Activated CD8-positive, alpha-beta memory T cell treated with anti-CD3 and anti-CD28 coated beads, Interleukin-2, amount 10 ng/mL, durations not matched to agents 7 days and 5 days (primary cell): ENCODE measurements around the gene TMCO2. TPM values are rescaled to one million over a fixed set of nuclear protein-coding genes. Genes with fewer than 3 reads are reported as not detected.

Source experiments
- ATAC-seq: fragments of 150-1000 bp; cut with Tn5 transposase; one replicate; pipeline ENCODE4 v1.10.0; 2021; ENCODE audit warnings: moderate library complexity
- CTCF ChIA-PET: fragments of 350-600 bp; sonication (Branson Sonifier 250); formaldehyde crosslinking; loops from one replicate; lab custom pipeline; 2021; ENCODE audit warnings: antibody characterized with exemption; lab: Charles Lee
- DNase-seq: peaks from one replicate; pipeline ENCODE4 v3.0.0-alpha.2; 2020
- H3K27ac Mint-ChIP-seq: one replicate; pipeline ENCODE4 v1.8.0; 2021; ENCODE audit warnings: mild to moderate bottlenecking, mixed read lengths
- H3K27me3 Mint-ChIP-seq: one replicate; pipeline ENCODE4 v1.8.0; 2021; ENCODE audit warnings: mixed read lengths
- H3K36me3 Mint-ChIP-seq: one replicate; pipeline ENCODE4 v1.8.0; 2021; ENCODE audit warnings: mild to moderate bottlenecking, mixed read lengths
- H3K4me1 Mint-ChIP-seq: one replicate; pipeline ENCODE4 v1.8.0; 2021; ENCODE audit warnings: mixed read lengths
- H3K4me3 Mint-ChIP-seq: one replicate; pipeline ENCODE4 v1.8.0; 2021; ENCODE audit warnings: mild to moderate bottlenecking, moderate library complexity, mixed read lengths
- H3K9me3 Mint-ChIP-seq: one replicate; pipeline ENCODE4 v1.8.0; 2022; ENCODE audit warnings: low read depth, mixed read lengths
- total RNA-seq, 2 experiments: library from RNA; stranded (reverse); gene quantifications; one replicate each; pipeline ENCODE4 v1.2.3, GENCODE V29; 2021

Gene TMCO2
- total RNA-seq, 2 experiments from 2014 or later, result 0.41 TPM; not detected in 1

GRCh38 chr1:40265298-40265697, 17.6 kb downstream of the TMCO2 start:
- ATAC-seq (no peak), DNase-seq (no peak)
- Mint-ChIP-seq H3K4me3 (no peak overlapping the region), H3K4me1 (peaks cover 41% of the 10 kb centered on the region), H3K27ac (no peak overlapping the region), H3K9me3 (no peaks in the 10 kb centered on the region), H3K36me3 (peaks cover 51% of the 10 kb centered on the region), H3K27me3 (no peaks in the 10 kb centered on the region)
- CTCF ChIA-PET, result interaction anchor here (0.6 kb wide), 1 partner anchor 77 kb away, joined by 3 read pairs; no protein-coding TSS in a partner anchor

- DNase-seq, result no peak
- no peak for ATAC-seq
- Mint-ChIP-seq H3K36me3 (peaks cover 52% of the 10 kb centered on the region), H3K4me1 (peaks cover 40% of the 10 kb centered on the region), H3K27me3 (no peaks in the 10 kb centered on the region), H3K9me3 (no peaks in the 10 kb centered on the region), H3K4me3 (no peak overlapping the region), H3K27ac (no peak overlapping the region)
- CTCF ChIA-PET, result interaction anchor here (0.6 to 2.6 kb wide), 4 partner anchors 49 to 77 kb away, joined by 3 to 9 read pairs (median 4); no protein-coding TSS in a partner anchor
Measured at GRCh38 chr1:40265919-40266318, 18.2 kb downstream of the TMCO2 start.

GRCh38 chr1:40266786-40267535, 19.2 kb downstream of the TMCO2 start:
- Mint-ChIP-seq H3K27me3 (no peaks in the 10 kb centered on the region), H3K36me3 (peaks cover 52% of the 10 kb centered on the region), H3K27ac (no peak overlapping the region), H3K9me3 (no peaks in the 10 kb centered on the region), H3K4me3 (no peak overlapping the region), H3K4me1 (peaks cover 38% of the 10 kb centered on the region)
- CTCF ChIA-PET, result interaction anchor here (0.7 to 2.6 kb wide), 4 partner anchors 48 to 129 kb away, joined by 3 to 9 read pairs (median 4); no protein-coding TSS in a partner anchor
- DNase-seq, result no peak
- no peak for ATAC-seq

- H3K9me3 Mint-ChIP-seq, result no peaks in the 10 kb centered on the region
- ATAC-seq (no peak), DNase-seq (no peak)
- peaks cover 52% of the 10 kb centered on the region for H3K36me3 Mint-ChIP-seq
- no peak overlapping the region for H3K4me3 Mint-ChIP-seq
- H3K27me3 Mint-ChIP-seq, result no peaks in the 10 kb centered on the region
- H3K4me1 Mint-ChIP-seq, result peaks cover 41% of the 10 kb centered on the region
- CTCF ChIA-PET, result interaction anchor here (0.8 to 2.6 kb wide), 4 partner anchors 47 to 137 kb away, joined by 3 to 9 read pairs (median 4); no protein-coding TSS in a partner anchor
- no peak overlapping the region for H3K27ac Mint-ChIP-seq
Measured at GRCh38 chr1:40267767-40268187, 20.0 kb downstream of the TMCO2 start.

GRCh38 chr1:40268211-40268610, 20.5 kb downstream of the TMCO2 start:
- Mint-ChIP-seq H3K36me3 (peaks cover 53% of the 10 kb centered on the region), H3K4me1 (peaks cover 38% of the 10 kb centered on the region), H3K27ac (no peak overlapping the region), H3K4me3 (no peak overlapping the region), H3K27me3 (no peaks in the 10 kb centered on the region), H3K9me3 (no peaks in the 10 kb centered on the region)
- CTCF ChIA-PET, result interaction anchor here (0.8 to 2.6 kb wide), 3 partner anchors 47 to 137 kb away, joined by 3 to 9 read pairs (median 4); no protein-coding TSS in a partner anchor
- ATAC-seq, result no peak
- no peak for DNase-seq

DNA sequence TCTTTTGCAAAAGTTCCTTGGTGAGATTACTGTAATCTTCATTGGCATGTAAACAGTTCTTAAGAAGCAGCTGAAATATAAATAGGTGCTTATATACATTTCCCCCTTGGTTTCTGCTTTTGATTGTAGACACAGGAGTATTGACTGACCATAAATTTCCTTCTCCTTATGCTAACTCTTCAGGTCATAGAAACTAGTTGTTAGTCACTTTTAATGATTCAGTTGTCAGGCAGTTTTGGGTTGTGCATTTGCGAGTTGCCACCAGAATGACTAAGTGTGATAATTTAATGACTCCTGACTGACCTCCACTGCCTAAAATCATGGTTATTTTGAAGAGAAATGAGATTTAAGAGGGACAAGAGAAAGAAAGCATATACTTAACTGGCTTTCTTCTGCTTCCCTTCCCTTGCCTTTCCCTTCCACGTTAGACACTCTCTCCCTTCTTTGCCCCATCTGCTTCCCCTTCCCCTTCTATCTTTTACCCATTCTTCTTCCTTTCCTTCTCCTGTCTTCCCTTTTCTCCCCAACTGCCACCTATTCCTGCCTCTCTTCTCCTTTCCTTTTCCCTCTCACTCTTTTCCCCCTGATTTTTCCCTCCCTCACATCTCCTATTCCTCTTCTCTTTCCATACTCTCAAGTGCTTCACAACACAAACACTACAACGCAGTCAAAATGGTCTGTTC, 22.6 kb downstream of the TMCO2 start:
- peak; percentile 30 for ATAC-seq
- DNase-seq, result no peak
- CTCF ChIA-PET, result interaction anchor here (1.5 to 1.8 kb wide), 2 partner anchors 10 to 117 kb away, joined by 3 to 5 read pairs; no protein-coding TSS in a partner anchor
- H3K9me3 Mint-ChIP-seq, result no peaks in the 10 kb centered on the region
- peaks cover 56% of the 10 kb centered on the region for H3K36me3 Mint-ChIP-seq
- peak overlapping the region; percentile 5 for H3K4me3 Mint-ChIP-seq
- H3K27ac Mint-ChIP-seq, result peak overlapping the region; percentile 58
- H3K4me1 Mint-ChIP-seq, result peaks cover 26% of the 10 kb centered on the region
- no peaks in the 10 kb centered on the region for H3K27me3 Mint-ChIP-seq

DNA sequence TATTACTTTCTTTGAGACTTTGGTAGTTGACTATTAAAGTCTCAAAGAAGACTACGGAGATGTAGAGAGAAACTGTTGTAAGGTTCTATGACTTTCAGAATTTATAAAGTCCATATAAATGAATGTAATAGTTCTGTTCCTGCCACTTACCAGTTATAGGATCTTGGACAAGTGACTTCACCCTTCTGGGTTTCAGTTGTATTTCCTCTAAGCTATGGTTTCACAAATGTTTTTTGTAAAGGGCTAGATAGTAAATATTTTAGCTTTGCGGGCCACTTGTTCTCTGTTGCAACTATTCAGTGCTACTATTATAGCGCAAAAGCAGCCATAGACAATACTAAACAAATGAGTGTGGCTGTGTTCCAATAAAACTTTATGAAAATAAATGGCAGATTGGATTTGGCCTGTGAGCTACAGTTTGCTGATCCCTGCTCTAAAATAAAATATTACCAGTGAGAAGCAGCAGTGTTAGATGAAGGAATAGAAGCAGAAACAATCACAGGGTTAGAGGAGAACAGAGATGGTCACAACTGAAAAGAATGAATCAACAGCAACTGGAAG, 25.0 kb downstream of the TMCO2 start:
- CTCF ChIA-PET, result interaction anchor here (1.0 to 1.7 kb wide), 6 partner anchors 20 to 128 kb away, joined by 3 to 5 read pairs (median 3); no protein-coding TSS in a partner anchor

DNA sequence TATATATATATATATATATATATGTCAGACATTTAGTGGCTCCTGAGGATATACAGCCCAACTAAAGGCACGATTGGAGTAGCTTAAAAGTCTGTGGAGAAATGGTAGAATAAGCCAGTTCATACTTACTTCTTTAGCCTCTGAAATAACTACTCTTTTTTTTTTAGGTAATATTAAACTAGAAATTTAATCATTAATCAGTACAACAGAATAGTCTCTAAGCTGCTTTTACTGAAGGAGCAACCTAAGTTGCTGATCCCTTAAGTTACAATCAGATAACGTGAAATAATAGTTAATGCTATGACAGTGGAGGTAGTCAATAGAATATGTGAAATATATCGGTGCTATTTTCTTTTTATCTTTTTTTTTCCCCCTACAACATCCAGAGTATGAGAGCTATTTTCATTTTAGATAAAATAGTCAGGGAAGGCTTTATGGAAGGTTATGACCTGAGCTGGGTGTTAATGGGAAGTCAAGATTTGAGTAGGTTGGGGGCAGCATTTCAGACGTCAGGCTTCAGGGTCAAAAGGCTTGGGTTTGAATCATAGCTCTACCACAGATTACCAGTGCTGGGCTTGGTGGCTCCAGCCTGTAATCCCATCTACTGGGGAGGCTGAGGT, 25.9 kb downstream of the TMCO2 start:
- peaks cover 50% of the 10 kb centered on the region for H3K36me3 Mint-ChIP-seq
- no peak overlapping the region for H3K4me3 Mint-ChIP-seq
- no peaks in the 10 kb centered on the region for H3K27me3 Mint-ChIP-seq
- H3K27ac Mint-ChIP-seq, result no peak overlapping the region
- no peak for ATAC-seq
- CTCF ChIA-PET, result interaction anchor here (0.6 to 1.7 kb wide), 6 partner anchors 19 to 355 kb away, joined by 3 to 7 read pairs (median 3); no protein-coding TSS in a partner anchor
- DNase-seq, result no peak
- no peaks in the 10 kb centered on the region for H3K9me3 Mint-ChIP-seq
- peaks cover 24% of the 10 kb centered on the region for H3K4me1 Mint-ChIP-seq

More for the DNA sequence above, 25.0 kb downstream of the TMCO2 start:
- Mint-ChIP-seq H3K27ac (no peak overlapping the region), H3K4me3 (no peak overlapping the region), H3K36me3 (peaks cover 56% of the 10 kb centered on the region), H3K4me1 (peaks cover 24% of the 10 kb centered on the region), H3K27me3 (no peaks in the 10 kb centered on the region), H3K9me3 (no peaks in the 10 kb centered on the region)
- DNase-seq, result no peak
- ATAC-seq, result no peak

GRCh38 chr1:40274331-40274730, 26.6 kb downstream of the TMCO2 start:
- Mint-ChIP-seq H3K27me3 (no peaks in the 10 kb centered on the region), H3K4me3 (no peak overlapping the region), H3K9me3 (no peaks in the 10 kb centered on the region), H3K4me1 (peaks cover 24% of the 10 kb centered on the region), H3K36me3 (peaks cover 48% of the 10 kb centered on the region), H3K27ac (no peak overlapping the region)
- CTCF ChIA-PET, result interaction anchor here (0.6 to 1.4 kb wide), 4 partner anchors 18 to 355 kb away, joined by 3 to 7 read pairs (median 3); no protein-coding TSS in a partner anchor
- no peak for ATAC-seq
- no peak for DNase-seq

DNA sequence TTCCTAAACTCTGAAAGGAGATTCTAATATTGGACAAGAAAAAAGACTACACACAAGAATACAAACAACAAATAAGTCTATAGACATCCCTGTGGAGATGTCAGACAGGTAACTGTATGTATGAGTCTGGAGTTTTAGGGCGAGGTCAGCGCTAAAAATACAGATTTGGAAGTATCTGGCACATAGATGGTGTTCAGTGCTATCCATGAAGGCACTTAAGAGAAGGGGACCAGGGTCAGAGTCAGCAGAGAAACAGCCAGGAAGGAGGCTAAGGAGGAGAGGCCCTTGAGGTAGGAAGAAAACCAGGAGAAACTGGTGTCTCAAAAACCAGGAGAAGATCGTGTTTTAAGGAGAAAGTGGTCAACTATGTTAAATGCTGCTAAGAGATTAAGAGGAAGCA, 28.4 kb downstream of the TMCO2 start:
- Mint-ChIP-seq H3K27ac (no peak overlapping the region), H3K27me3 (no peaks in the 10 kb centered on the region), H3K4me3 (no peak overlapping the region), H3K36me3 (peaks cover 43% of the 10 kb centered on the region), H3K4me1 (peaks cover 12% of the 10 kb centered on the region), H3K9me3 (no peaks in the 10 kb centered on the region)
- DNase-seq (no peak), ATAC-seq (no peak)
- CTCF ChIA-PET, result interaction anchor here (0.8 to 1.0 kb wide), 2 partner anchors 39 to 122 kb away, joined by 3 to 4 read pairs; no protein-coding TSS in a partner anchor

DNA sequence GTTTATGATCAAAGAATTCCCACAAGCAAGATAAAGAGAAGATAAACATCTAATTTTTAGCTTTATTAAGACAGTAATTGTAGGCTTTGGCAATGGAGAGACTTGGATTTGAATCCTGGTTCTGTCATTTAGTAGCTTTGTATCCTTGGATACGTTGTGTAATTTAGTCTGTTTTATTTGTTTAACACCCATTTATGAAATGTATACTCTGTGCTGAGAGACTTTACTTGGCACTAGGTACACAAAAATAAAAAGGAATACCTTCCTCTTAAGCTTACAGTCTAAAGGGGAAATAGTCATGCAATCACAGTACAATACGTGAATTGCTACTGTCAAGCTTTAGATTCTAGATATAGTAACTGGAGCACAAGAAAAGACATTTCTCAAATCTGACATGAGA, 34.1 kb downstream of the TMCO2 start:
- Mint-ChIP-seq H3K4me3 (no peak overlapping the region), H3K9me3 (no peaks in the 10 kb centered on the region), H3K27me3 (no peaks in the 10 kb centered on the region), H3K36me3 (peaks cover 19% of the 10 kb centered on the region), H3K27ac (no peak overlapping the region), H3K4me1 (no peaks in the 10 kb centered on the region)
- CTCF ChIA-PET, result interaction anchor here (1.4 to 2.0 kb wide), 4 partner anchors 34 to 129 kb away, joined by 3 to 12 read pairs (median 4); partner anchors contain the start of gene COL9A2
- ATAC-seq (no peak), DNase-seq (no peak)

GRCh38 chr1:40291293-40291692, 43.6 kb downstream of the TMCO2 start:
- ATAC-seq (no peak), DNase-seq (no peak)
- Mint-ChIP-seq H3K4me3 (no peak overlapping the region), H3K27me3 (no peaks in the 10 kb centered on the region), H3K36me3 (peaks cover 47% of the 10 kb centered on the region), H3K4me1 (peaks cover 9% of the 10 kb centered on the region), H3K9me3 (no peaks in the 10 kb centered on the region), H3K27ac (no peak overlapping the region)
- CTCF ChIA-PET, result interaction anchor here (0.6 to 4.4 kb wide), 5 partner anchors 14 to 147 kb away, joined by 3 to 17 read pairs (median 4); no protein-coding TSS in a partner anchor
